SIG-M5 treated with dmso at 0.1 percent for 504 hours (cell line): Measurements from ENCODE around the gene DYNC1LI1.
"Not testable (repeated sequence)": the region's sequence is repeated elsewhere in the genome, so short reads cannot be mapped to it uniquely, and the experiment has no call there.

Experiments
- DNase-seq: peaks from one replicate; lab custom pipeline; 2025; ENCODE audit not compliant: unreplicated experiment; lab: John Stamatoyannopoulos, UW

The DYNC1LI1 gene

GRCh38 chr3:32540899-32541298 lies 29.8 kb downstream of the DYNC1LI1 start:
- no peak for DNase-seq

GRCh38 chr3:32532434-32532833 lies 38.2 kb downstream of the DYNC1LI1 start:
- no peak for DNase-seq

- DNase-seq: peak; percentile 22
These were observed 39.5 kb downstream of the DYNC1LI1 start for GRCh38 chr3:32531010-32531647.

- no peak for DNase-seq
These were observed 44.9 kb downstream of the DYNC1LI1 start for GRCh38 chr3:32525720-32526119.

- DNase-seq: no peak
These were observed 48.0 kb downstream of the DYNC1LI1 start for GRCh38 chr3:32522682-32523081.

- not testable (repeated sequence) for DNase-seq
These were observed 51.7 kb downstream of the DYNC1LI1 start for GRCh38 chr3:32518921-32519320.

GRCh38 chr3:32516751-32517150 lies 53.9 kb downstream of the DYNC1LI1 start:
- DNase-seq: not testable (repeated sequence)

GRCh38 chr3:32511005-32511404 lies 59.7 kb downstream of the DYNC1LI1 start:
- DNase-seq: no peak

- peak; percentile 79 for DNase-seq
These were observed 60.5 kb downstream of the DYNC1LI1 start for GRCh38 chr3:32510075-32510724.

- peak; percentile 56 for DNase-seq
These were observed 61.9 kb downstream of the DYNC1LI1 start for GRCh38 chr3:32508711-32509110.

GRCh38 chr3:32506466-32506865 lies 64.2 kb downstream of the DYNC1LI1 start:
- DNase-seq: no peak

GRCh38 chr3:32502946-32503286 lies 67.7 kb downstream of the DYNC1LI1 start:
- DNase-seq: no peak

GRCh38 chr3:32502118-32502945 lies 68.3 kb downstream of the DYNC1LI1 start, which contains the start of gene CMTM6:
Gene CMTM6, minus strand, starts transcription at chr3:32502852. Its CDS starts 107 bp downstream, at chr3:32502745.
- peak; percentile 84 for DNase-seq

GRCh38 chr3:32501783-32502117 lies 68.9 kb downstream of the DYNC1LI1 start:
- no peak for DNase-seq

GRCh38 chr3:32500880-32501782 lies 69.5 kb downstream of the DYNC1LI1 start:
- DNase-seq: peak; percentile 23

- DNase-seq: no peak
These were observed 70.4 kb downstream of the DYNC1LI1 start for GRCh38 chr3:32500231-32500630.

- DNase-seq: no peak
These were observed 71.1 kb downstream of the DYNC1LI1 start for GRCh38 chr3:32499585-32499984.

- DNase-seq: no peak
These were observed 71.7 kb downstream of the DYNC1LI1 start for GRCh38 chr3:32498992-32499391.

- DNase-seq: peak; percentile 66
These were observed 72.4 kb downstream of the DYNC1LI1 start for GRCh38 chr3:32498252-32498651.

- DNase-seq: no peak
These were observed 75.0 kb downstream of the DYNC1LI1 start for GRCh38 chr3:32495609-32496008.

- DNase-seq: no peak
These were observed 75.6 kb downstream of the DYNC1LI1 start for GRCh38 chr3:32495085-32495484.
